Stimulated activated CD8-positive, alpha-beta memory T cell treated with anti-CD3 and anti-CD28 coated beads, Interleukin-12 subunit alpha, Interleukin-12 subunit beta, amount 100 ng/mL, for 1 hour (primary cell): ENCODE data around the gene MAST2.
"Not testable (repeated sequence)": the region's sequence is repeated elsewhere in the genome, so short reads cannot be mapped to it uniquely, and the experiment has no call there.

Experiments used
- DNase-seq: peaks from one replicate; pipeline ENCODE4 v3.0.0-alpha.2; 2020; ENCODE audit warnings: low read depth

Gene MAST2

GRCh38 chr1:45938029-45938428 lies 134.6 kb downstream of the MAST2 start:
- no peak for DNase-seq

- no peak for DNase-seq
Observed at GRCh38 chr1:45942411-45942810, 139.0 kb downstream of the MAST2 start.

- no peak for DNase-seq
Observed at GRCh38 chr1:45943185-45943584, 139.8 kb downstream of the MAST2 start.

DNA sequence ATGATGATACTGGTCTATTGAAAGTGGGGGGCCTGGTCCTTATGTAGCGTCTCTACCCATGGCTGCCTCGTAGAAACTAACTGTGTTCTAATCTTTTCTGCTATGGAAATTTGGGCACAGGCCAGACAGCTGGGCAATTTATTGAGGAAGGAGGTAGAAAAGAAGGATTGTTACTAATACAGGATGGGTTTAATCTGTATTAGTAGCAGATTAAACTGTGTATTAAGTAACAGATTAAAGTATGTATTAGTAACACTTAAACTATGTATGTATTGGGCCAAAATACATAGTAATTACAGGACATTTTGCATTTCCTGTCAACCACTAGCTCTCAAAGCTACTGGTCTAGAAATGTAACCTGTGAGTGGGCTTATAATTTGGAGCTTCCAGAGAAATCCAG lies 142.0 kb downstream of the MAST2 start:
- no peak for DNase-seq

GRCh38 chr1:45949462-45949861 lies 146.1 kb downstream of the MAST2 start:
- DNase-seq = not testable (repeated sequence)

GRCh38 chr1:45952072-45952471 lies 148.7 kb downstream of the MAST2 start:
- DNase-seq = no peak

DNA sequence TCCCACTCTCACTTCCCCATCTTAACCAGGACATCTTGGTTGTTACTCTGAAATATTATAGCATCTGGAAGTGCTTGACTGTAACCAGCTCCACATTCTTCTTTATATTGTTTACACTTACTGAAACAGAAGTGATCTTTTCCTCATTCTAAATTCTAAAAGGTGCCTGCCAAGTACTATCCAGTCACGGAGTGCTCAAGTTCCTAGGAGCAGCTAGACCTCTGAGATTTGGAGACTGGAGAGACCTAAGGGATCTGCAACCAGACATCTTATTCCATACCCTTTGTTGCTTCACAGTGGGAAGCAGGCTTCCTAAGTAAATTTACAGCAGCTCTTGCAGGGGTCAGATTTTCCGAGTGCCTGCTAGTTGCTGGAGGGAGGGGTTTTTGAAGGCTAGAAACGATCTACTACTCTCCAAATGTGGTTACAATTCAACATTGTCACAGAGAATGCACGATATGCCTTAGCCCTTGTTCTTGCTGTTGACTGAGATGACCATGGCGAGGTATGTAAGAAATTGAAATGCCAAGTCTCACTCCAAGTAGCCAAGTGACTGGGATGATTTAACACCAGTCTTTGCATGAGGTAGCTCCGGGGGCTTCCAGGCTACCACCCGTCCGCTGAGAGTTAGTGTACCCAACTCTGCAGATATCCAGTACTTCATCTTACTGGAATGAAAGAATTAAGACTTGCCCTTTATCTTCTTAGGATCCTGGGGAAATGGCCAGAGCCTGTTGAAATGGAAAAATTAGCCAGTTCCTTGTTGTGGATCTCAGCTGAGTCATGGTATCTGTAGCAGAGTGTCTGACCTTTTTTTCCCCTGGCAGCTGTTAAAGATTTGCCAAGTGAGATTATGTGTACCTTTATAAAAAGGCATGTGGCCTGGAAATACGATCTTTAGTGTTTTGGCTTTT lies 150.8 kb downstream of the MAST2 start:
- DNase-seq = no peak

DNA sequence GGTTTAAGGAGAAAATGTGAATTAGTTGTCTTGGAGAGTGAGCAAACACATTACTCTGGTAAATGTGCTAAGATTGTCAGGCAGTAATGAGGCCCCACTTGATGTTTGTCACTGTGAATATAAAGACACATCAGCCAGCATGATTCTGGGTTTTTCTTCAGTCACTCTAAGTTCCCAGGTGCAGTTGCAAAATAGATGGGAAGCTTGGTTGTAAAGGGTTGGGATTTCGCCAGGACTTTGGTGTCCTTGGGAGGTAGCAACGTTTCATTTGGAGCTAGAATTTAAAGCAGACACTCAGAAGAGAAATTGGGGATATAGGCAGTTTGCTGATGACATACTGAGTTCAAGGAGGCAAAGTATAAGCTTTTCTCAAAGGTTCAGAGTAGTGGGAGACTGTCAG lies 154.3 kb downstream of the MAST2 start:
- no peak for DNase-seq

- DNase-seq = no peak
Observed at GRCh38 chr1:45958317-45958716, 154.9 kb downstream of the MAST2 start.

- no peak for DNase-seq
Observed at GRCh38 chr1:45960930-45961715, 157.7 kb downstream of the MAST2 start.

GRCh38 chr1:45961936-45962335 lies 158.5 kb downstream of the MAST2 start:
- DNase-seq = not testable (repeated sequence)

GRCh38 chr1:45968941-45969666 lies 165.7 kb downstream of the MAST2 start:
- DNase-seq = no peak

- no peak for DNase-seq
Observed at GRCh38 chr1:45969866-45970265, 166.5 kb downstream of the MAST2 start.

- DNase-seq = no peak
Observed at GRCh38 chr1:45971335-45971734, 167.9 kb downstream of the MAST2 start.

DNA sequence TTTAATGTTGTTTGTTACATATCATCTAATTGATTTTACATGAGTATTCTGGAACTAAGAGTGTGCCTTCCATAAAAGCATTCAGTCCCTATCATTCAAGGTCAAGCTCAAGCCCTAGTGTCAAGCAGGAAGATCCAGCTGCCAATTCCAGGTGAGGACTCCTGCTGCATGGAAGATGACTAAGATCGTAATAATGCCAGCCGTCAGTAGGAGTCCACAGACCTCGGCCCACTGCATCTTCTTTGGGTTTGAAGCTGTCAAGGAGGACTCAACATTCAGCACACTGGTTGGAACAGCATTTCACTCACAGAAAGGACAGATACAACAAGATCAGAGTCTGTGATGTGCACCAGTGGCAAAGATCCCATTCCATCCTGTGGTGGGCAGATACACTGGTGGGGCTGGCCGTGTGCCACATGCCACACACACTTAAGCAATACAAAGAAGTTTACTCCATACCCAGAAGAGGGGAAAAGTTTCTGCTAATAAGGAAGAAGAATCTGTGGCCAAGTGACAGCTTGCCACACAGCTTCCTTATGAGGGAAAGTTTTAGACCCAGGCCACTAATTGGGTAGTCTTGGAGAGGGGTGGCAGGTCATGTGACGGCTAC lies 168.6 kb downstream of the MAST2 start:
- DNase-seq = no peak

DNA sequence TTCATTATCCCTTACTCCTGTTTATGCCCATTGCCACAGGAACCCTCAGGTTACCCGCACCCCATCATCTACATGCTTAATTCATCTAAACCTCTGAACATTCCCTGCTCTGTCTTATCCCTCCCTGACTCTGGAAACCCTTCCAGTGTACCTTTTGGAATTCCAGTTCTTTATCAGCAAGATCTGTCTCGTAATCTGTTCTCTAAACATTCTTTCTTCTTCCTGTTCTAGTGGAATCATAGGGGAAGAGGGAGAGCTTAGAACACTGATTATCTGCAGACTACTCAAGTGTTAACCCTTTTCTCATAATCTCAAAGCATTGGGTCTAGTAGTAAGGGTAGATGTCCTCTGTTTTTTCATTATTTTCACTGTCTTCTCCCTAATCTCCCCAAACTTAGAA lies 169.2 kb downstream of the MAST2 start:
- no peak for DNase-seq

DNA sequence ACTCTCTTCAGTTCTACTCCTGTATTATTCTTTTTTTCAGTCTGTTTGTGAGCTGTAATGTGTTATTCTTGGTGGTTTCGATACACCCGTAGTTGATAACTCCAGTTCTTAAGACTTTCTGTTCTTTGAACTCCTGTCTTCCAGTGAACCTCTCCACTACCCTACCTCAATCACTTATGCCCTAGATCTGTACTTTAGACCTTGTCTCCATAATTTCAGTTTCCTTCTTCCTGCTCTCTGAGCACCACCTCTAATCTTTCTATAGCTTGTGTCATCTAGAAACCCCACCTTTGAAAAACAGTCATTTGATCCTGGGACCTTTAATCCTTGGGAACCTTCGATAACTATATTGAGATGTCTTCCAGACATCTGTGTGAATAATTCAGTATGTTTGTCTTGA lies 169.7 kb downstream of the MAST2 start:
- no peak for DNase-seq

- no peak for DNase-seq
Observed at GRCh38 chr1:45974541-45975269, 171.3 kb downstream of the MAST2 start.

GRCh38 chr1:45976623-45977022 lies 173.2 kb downstream of the MAST2 start:
- no peak for DNase-seq

DNA sequence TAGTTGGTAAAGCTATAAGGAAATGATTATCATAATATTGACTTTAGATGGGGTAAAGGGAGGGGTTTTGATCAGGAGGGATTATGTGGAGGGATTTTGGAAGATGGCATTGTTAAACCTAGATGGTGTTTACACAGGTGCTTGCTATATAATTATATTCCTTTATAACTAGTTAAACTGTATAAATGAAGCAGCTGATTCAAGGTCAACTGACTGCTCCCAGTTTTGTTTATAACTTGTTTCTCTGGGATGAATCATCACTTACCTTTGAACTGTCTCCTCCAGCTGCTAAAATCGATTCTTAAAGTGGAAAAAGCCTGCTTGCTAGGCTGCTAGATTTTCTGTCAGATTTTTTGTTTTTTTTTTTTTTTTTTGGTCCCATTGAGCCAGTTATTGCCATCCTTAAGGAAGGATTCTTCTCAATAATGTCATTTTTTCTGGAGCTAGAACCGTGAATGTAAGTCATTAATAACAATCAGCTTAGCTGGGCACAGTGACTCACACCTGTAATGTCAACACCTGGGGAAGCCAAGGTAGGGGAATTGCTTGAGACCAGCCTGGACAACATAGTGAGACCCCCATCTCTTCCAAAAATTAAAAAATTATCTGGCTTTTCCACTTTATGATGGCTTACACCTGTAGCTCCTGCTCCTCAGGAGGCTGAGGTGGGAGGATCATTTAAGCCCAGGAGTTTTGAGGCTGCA lies 175.8 kb downstream of the MAST2 start:
- no peak for DNase-seq

DNA sequence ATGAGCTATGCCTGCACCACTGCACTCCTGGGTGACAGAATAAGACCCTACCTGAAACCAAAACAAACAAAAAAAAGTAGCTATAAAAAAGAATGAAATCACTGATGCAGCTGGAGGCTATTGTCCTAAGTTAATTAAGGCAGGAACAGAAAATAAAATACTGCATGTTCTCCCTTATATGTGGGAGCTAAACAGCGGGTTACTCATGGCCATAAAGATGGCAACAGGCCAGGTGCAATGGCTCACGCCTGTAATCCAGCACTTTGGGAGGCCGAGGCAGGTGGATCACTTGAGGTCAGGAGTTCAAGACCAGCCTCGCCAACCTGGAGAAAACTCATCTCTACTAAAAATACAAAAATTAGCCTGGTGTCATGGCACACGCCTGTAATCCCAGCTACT lies 176.4 kb downstream of the MAST2 start:
- no peak for DNase-seq
